ELR (cell line): ENCODE results near the gene ARHGEF4.

ENCODE experiments used
- DNase-seq: peaks from one replicate; pipeline ENCODE4 v3.0.0-alpha.2; 2015; ENCODE audit warnings: low read depth

Gene ARHGEF4

DNA sequence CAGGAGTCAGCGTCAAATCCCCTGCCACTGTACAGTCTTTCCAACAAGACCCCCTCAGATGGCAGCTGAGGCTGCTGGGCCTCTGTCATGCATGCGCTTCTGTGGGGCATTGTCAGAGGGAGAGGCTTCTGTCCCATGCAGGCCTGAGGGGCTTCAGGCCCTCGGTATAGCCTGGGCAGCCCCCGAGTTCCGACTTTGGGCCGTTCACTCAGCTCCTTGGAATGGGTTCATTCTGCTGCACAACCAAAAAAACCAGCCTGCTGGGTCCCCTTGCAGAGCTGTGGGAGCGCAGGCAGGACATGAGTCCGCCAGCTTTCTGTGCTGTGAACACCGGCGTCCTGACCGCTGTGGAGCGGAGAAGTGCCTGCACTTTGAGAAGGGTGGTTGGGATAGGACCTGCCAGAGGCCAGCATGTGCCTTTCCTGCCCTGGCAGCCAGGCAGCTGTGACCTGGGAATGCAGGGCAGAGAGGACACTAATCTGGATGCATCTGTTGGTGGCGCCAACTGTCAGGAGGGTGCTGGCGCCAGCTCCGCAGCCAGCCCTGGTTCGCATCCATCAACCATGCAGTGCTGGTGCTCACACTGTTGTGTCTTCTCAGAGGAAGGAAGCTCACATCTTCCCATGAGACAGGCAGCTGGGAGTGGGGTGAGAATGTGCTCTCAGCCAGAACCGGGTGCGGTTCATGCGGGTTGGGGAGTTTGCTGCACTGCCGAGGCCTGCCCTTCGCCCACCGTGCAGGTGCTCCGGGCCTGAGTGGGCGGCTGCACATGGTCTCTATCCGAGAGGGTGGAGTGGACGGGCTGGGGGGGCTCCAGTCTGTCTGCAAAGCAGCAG, 14.3 kb downstream of the ARHGEF4 start:
- no peak for DNase-seq

DNA sequence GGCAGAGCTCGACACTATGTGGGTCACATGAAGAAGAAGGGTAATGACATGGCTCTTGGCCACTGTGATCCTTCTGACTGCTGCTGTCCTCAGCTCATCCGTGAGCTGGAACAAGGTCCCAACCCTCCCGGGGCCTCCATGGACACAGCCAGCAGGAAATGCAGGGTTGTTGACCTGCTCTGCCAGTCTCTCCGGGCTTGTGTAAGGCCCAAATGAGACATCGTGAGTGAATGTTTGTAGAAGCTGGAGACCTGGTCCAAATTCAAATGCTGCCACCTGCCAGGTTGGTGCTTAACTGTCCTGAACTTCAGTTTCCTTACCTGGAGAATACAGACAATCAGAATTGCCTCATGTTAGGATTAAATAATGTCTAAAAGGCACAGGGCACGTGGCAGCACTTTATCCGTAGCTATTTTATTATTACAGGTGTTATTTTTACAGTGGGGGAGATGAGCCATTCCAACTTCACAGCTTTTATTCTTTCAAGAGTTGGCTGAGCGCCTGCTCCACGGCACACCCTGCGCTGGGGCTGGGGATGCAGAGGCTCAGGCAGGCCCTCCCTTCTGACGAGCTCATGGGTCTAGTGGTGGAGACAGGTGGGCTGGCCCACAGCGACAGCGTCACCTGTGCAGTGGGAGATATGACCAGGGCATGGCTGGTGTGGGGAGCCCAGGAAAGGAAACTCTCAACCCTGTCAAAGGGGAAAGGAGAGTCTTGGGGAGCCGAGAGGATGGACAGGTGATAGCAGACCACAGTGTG, 15.1 kb downstream of the ARHGEF4 start:
- DNase-seq = no peak

GRCh38 chr2:130852521-130853115, 15.9 kb downstream of the ARHGEF4 start:
- no peak for DNase-seq

GRCh38 chr2:130853391-130853790, 16.7 kb downstream of the ARHGEF4 start:
- DNase-seq = no peak

- DNase-seq = no peak
These were observed 17.6 kb downstream of the ARHGEF4 start for GRCh38 chr2:130854301-130854700.

- DNase-seq = peak; percentile 71
These were observed 28.4 kb downstream of the ARHGEF4 start for GRCh38 chr2:130864830-130865800.

DNA sequence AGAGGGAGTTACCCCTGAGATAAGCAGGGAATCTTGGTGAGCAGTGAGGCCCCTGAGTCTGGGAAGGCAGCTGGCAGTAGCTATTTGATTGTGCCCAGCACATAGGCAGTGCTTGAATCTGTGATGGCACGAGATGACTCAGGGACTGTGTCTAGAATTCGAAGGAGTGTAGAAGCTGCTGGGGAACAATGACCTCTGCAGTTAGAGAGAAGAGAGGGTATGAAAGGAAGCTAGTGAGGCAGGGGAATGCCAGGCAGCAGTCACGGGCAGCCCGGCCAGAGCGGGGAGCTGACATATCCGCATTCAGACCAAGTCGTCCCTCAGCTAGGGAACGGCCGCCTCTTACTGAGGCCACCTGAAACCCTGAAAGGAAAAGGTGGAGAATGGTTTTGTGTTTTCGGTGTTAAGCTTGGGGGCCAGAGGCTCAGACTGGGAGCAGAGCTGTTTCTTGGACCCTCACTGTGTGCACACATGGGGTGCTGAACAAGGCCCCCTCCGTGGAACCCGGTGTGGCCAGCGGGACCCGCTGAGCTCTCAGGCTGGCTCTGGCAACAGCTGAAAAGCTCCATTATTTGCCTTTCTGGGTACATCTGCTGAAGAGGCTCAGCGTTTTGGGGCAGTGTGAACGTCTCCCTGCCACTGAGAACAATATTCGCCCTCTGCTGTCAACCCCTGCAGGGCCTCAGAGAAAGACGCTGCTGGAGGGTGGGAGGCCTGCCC, 32.9 kb downstream of the ARHGEF4 start:
- DNase-seq = no peak

- no peak for DNase-seq
These were observed 33.4 kb downstream of the ARHGEF4 start for GRCh38 chr2:130870161-130870485.

DNA sequence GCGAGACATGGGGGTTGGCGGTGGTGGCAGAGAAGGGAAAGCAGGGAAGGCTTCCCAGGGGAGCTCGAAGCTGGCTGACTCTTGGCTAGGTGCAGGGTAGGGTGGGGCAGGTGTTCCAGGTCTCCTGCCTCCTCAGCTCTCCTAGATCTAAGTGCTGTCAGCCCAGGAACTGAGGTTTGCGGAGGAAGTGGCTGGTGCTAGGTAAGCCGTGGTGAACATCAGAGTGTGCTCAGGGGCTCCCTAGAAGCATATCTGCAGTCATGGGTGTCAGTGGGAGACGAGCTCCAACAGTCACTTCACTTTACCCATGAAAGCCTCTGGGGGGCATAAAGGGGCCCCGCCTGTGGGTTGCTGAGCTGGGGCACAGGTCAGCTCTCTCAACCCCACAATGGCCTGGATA, 34.1 kb downstream of the ARHGEF4 start:
- no peak for DNase-seq

DNA sequence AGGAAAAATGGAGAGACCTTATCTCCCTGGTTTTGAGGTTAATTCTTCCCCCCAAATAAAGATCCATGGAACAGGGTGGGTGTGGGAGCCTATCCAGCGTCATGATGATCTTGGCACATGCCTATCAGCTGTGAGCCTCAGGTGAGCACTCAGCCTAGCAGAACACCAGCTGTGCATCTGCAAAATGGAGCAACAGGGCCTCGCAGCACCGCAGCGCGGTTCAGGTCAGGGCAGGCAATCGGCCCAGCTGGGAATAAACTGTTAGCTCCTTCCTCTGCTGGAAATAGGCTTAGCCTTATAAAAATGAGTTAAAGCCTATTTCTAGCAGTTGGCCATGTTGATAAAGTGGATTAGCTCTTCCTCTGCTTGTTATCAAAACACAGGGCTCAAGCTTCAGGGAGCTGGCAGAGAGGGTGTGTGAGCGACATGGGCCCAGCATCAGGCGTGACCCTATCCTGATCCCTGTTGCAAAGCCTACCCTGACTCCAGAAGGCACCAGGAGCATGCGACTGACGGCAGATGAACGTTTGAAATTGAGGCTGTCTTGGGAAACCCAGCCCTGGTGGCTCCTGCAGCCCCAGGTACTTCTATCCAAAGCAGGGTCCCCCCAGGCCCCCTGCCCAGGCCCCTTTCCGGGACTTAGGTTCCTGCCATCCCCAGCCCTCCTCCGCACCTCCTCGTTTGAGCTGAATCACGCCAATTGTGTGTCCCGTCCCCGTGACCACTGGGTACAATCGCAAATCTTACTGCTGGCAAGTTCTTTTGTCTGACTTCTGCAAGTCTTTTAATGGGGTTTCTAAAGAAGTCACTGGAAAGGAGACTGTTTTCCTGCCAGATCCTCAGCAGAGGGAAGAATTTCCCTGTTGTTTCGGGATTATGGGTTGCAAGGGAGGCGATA, 35.4 kb downstream of the ARHGEF4 start:
- DNase-seq = no peak

- no peak for DNase-seq
These were observed 36.0 kb downstream of the ARHGEF4 start for GRCh38 chr2:130872741-130873125.

- DNase-seq = peak; percentile 80
These were observed 37.1 kb downstream of the ARHGEF4 start for GRCh38 chr2:130873700-130874346.

- no peak for DNase-seq
These were observed 37.8 kb downstream of the ARHGEF4 start for GRCh38 chr2:130874512-130874911.

GRCh38 chr2:130875935-130876334, 39.2 kb downstream of the ARHGEF4 start:
- no peak for DNase-seq

DNA sequence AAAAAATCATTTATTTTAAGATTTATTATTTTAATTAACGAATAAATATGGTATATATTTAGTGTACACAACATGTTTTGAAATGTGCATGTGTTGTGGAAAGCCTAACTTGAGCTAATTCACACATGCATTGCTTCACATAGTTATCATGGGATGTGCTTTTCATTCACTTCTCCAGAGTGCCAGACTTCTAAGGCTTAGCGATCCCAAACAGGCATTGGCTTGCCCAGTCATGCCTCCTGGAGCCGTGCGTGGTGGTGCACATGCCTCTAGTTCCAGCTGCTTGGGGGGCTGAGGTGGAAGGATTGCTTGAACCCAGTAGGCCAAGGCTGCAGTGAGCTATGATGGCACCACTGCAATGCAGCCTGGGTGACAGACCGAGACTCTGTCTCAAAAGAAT, 40.5 kb downstream of the ARHGEF4 start:
- no peak for DNase-seq

DNA sequence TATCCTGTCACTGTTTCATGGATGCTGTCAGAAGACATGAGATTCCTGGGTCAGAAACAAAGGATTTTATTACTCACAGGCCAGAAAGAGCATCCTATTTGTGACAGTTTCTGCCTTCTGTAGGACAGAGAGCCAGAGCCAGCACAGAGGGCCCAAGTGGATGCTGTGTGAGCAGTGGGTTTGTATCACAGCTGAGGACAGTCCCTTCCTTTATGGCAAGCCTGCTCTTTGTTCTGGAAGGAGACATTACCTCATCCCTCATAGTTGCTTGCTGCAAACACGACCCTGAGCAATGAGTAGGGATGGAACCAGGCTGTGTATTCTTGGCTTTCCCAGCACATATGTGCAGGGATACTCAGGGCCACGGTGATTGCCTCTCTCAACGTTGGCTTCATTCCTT, 41.6 kb downstream of the ARHGEF4 start:
- no peak for DNase-seq

DNA sequence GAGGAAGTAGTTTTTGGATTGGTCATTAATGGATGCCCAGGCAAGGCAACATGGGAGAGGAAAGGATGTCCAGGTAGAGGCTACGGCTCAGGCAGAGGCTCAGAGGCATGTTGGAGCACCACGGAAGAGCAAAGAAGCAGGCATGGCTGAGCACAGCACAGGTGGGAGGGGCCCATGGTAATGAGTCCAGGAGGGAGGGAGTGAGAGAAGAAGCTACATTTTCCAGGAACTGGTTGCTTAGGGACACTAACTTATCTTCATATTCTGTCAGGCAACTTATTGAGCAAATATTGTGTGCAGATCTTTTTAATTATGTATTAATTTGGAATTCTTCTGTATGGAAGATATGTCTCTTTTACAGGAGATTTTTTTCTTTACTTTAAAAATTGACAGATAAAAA, 42.2 kb downstream of the ARHGEF4 start:
- no peak for DNase-seq

- DNase-seq = peak; percentile 52
These were observed 45.5 kb downstream of the ARHGEF4 start for GRCh38 chr2:130882111-130882690.

DNA sequence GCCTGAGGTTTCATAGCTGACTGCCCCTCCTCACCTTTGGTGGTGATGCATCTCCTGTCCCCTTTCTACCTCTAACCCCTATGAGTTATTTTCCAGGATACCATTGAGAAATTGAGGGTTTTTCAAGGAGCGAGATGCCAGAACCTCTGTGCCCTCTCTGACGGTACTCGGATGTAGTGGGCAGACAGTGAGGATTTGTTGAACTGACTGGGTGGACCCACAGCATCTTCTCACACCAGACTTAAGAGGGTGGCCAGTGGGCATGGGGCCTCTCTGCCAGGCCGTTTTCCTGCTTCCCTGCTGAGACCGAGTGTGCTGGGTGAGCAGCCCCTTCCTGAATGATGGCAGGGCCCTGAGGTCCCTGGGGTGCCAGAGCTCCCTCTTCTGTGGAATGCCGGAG, 46.3 kb downstream of the ARHGEF4 start:
- no peak for DNase-seq
